Measurements from ENCODE around the gene POLD4.

Gene POLD4

DNA sequence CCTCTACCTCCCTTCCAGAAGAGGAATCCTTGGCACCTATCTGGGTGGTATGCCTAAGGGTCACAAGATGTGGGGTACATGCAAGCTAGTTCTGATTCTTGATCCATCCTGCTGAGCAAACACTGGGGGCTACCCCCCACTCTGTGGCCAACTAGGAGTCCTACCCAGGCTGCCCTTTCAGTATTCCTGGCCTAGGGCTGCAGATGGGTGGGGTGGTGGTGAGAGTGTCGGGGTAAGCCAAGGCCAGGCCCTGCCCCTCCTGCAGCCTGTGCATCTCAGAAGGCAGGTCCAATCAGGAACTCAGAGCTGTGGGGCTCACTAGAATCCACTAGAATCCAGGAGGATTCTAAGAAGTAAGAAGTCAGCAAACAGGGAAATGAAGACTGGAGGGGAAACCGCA is 39.1 kb downstream of the POLD4 start:
- no peak for DNase-seq

DNA sequence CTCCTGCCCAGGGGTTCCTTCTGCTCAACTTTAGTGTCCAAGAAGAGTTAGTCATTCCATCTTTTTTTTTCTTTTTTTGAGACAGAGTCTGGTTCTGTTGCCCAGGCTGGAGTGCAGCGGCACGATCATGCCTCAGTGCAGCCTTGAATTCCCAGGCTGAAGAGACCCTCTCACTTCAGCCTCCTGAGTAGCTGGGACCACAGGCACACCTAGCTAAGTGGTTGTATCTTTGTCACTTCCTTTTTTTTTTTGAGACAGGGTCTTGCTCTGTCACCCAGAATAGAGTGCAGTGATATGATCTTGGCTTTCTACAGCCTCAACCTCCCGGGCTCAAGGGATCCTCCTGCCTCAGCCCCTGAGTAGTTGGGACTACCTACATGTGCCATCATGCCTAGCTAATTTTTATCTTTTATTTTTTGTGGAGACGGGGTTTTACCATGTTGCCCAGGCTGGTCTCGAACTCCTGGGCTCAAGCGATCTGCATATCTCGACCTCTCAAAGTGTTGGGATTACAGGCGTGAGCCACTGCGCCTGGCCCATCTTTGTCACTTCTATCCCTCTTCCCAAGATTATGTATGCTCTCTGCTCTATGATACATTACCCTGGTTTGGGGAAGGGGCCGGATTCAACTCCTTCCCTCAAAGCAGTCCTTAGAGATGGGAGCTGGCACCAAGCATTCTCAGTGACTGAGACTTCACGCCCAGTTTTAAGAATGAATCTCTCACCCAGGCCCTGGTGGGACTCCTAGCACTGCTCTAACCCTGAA is 40.0 kb downstream of the POLD4 start:
- no peak for DNase-seq

DNA sequence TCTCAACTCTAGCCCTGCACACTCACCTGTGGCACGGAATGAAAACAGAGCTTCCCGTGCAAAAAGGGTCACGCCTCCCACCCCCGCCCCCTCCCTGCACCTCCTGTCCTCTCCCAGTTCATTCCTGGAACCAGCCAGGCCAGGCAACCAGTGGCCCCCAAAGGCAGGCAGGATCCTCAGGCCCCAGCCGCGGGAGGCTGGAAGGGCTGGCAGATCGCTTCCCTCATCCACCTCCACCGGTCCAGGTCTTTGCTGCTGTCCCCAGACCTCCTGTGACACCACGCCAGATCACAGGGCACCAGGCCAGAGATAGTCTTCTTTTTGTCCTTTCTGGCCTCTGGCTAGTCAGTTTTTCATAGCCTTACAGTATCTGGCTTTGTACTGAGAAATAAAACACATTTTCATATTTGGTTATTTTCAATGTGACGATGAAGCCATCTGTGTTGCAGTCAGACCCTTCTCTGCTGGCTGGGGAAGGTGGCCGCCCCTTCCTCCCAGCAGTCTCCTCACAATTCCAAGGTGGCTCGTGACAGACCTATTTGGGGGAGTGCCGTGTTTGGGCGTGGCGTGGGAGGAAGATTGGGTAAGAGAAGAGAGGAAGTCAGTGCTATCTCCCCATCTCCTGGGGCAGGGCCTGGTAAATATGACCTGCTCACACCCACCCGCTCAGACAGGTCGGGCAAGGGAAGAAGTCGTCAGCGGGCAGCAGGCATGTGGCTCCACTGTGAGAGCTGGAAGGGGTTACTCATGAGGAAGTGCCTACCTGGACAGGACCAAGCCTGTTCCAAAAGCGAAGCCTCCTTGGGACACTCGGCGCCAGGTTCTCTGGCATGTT is 40.9 kb downstream of the POLD4 start:
- no peak for DNase-seq

DNA sequence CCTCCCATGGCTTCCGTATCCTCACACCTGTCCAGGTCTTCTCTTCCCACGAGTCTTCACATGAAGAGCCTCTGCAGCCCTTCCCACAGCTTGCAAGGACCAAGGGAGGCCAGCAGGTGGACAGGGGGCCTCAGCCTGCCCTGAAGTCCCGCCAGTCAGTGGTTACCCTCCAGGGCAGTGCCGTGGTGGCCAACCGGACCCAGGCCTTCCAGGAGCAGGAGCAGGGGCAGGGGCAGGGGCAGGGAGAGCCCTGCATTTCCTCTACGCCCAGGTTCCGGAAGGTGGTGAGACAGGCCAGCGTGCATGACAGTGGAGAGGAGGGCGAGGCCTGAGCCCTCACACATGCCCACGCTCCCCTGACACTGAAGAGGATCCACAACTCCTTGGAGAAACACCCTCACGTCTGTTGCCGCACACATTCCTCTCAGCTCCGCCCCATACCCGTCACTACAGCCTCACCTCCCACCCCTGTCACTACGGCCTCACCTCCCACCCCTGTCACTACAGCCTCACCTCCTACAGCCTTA is 41.7 kb downstream of the POLD4 start:
- DNase-seq: no peak

GRCh38 chr11:67311051-67311555 is 42.2 kb downstream of the POLD4 start:
- no peak for DNase-seq

DNA sequence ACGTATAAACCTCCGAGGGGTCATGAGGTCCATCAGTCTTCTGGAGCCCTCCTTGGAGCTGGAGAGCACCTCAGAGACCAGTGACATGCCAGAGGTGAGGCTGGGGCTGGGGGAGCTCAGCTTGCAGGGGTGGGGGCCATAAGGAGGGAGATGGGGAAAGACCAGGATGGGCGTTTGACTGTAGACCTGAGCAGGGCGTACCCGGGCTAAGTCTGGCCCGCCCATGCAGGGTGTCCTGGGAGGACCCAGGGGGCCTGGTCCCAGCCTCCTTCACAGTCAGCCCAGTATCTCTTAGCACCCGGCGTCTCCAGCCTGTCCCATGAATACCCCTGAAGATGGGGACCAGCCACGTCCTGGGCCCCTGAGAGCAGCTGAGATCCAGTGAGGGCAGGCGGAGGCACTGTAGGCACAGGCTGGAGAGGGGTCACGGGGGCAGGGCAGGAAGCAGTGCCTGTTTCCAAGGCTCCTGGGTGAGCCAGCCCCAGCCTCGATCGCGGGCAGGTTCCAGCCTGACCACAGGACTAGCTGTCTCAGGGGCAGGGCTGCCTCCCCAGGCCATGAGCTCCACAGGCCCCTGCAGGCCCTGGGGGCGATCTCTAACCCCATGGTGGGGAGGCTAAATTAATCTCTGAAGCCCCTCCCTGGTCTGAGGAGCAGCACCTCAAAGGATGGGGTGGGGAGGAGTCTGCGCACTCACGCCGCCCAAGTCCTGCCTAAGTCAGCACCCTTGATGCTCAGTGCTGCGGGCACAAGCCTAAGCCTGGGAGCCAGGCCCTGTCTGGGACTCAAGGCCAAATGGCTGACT is 42.9 kb downstream of the POLD4 start:
- DNase-seq: no peak

GRCh38 chr11:67309661-67310061 is 43.7 kb downstream of the POLD4 start:
- no peak for DNase-seq

- DNase-seq: no peak
Measured at GRCh38 chr11:67309166-67309565, 44.2 kb downstream of the POLD4 start.

DNA sequence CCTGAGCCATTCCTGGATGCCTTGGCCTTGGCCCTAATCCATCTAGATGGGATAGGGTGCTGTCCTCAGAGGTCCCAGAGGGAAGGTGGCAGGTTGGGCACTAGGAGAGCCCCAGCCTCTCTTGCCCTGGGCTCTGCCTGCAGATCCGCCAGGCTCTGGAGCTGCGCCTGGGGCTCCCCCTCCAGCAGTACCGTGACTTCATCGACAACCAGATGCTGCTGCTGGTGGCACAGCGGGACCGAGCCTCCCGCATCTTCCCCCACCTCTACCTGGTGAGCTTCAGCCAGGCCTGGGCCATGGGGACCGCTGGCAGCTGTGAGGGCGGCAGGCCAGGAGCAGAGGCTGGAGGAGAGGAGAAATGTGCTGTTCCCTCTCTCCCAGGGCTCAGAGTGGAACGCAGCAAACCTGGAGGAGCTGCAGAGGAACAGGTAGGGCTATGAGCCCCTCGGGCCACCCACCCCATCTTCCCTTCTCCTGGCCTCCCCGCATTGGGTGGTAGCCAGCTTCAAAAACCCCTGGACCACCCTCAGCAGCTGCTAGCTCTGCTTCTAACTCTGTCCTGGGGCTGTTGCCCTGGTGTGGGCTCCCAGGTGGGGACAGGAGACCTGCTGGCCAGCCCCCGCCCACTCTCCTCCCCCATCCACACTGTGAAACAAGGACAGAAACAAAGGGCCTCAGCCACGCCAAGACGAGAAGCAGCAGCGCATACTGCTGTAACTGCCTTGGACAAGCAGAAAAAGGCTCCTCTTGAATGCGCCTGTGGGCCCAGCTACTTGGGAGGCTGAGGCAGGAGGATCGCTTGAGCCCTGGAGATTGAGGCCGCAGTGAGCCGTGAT is 45.1 kb downstream of the POLD4 start:
- DNase-seq: no peak

DNA sequence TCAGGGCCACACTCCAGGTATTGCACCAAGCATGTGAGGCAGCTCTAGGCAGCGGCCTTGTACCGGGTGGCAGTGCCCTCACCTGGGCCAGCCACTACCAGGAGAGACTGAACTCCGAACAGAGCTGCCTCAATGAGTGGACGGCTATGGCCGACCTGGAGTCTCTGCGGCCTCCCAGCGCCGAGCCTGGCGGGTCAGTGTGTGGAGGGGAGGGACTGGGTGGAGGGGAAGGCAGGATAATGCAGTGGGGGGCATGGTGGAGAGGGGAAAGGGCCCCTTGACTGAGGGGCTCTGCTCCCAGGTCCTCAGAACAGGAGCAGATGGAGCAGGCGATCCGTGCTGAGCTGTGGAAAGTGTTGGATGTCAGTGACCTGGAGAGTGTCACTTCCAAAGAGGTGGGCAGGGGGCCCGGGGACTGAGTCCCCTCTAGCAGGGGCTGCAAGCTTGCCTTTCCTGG is 45.8 kb downstream of the POLD4 start:
- no peak for DNase-seq

- no peak for DNase-seq
Measured at GRCh38 chr11:67306769-67307544, 46.4 kb downstream of the POLD4 start.

DNA sequence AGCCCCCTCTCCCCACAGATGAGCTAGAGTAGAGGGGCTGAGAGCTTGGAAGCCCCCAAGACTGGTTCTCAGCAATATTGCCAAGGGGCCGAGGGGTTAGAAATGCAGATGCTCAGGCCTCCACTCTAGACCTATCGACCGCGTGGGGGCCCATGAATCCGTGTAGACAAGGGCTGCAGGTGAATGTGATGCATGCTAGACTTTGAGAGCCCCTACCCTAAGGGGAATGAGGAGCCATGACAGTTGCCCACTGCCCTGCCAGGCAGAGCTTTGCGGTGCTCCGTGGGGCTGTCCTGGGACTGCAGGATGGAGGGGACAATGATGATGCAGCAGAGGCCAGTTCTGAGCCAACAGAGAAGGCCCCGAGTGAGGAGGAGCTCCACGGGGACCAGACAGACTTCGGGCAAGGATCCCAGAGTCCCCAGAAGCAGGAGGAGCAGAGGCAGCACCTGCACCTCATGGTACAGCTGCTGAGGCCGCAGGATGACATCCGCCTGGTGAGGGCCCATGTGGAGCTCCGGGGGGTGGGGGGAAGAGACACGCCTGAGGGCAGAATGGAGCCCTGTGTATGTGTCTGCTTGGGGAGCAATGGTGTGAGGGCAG is 48.7 kb downstream of the POLD4 start:
- DNase-seq: no peak

- no peak for DNase-seq
Measured at GRCh38 chr11:67303835-67304411, 49.4 kb downstream of the POLD4 start.

GRCh38 chr11:67303132-67303834 is 50.1 kb downstream of the POLD4 start, which contains the start of gene SSH3:
TSS of gene SSH3 (plus strand) at chr11:67303530. CDS start at chr11:67303626, 96 bp downstream.
- DNase-seq: no peak

DNA sequence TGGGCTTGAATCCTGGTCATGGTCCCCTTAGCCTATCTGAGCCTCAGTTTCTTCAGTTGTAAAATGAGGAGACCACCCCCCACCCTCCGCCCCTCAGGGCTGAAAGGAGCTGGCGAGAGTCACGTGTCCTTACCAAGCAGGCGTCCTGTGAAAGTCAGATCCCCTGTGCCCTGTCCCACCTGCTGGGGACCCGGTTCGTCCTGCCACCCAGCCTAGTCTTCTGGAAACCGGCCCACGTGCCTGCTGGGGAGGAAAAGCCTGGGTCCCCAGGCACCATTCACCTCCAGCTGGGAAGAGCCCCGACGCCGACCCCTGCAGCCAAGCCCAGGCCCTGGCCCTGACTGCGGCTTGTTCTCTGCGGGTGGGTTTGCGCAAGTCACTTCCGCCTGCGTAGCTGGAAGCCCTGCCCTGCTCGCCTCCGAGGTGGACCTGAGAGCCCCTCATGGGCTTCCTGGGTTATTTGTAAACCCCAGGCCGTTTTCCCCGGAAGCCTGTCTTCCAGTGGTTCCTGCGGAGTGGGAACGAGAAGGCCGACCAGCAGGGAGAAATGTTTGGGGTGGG is 50.7 kb downstream of the POLD4 start:
- no peak for DNase-seq

DNA sequence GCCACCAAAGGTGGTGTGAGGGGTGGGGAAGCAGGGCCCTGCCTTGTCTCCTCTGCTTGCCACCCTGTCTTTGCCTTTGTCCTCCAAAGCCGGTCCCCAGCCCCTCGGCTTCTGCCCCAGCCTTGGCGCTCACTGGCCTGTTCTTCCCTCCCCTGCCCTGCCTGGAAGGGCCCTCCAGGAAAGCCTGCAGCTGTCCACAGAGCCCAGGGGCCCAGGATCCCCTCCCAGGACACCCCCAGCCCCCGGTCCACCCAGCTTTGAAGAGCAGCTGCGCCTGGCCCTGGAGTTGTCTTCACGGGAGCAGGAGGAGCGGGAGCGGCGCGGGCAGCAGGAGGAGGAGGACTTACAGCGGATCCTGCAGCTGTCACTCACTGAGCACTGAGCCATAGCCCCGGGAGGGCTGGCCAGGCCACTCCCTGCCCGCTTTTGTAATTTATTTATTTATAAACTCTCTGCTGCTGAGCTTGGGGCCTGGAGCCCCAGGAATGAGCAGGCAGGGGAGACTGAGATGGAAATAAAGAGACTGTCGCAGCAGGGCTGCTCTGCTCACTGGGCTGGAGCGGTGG is 51.3 kb downstream of the POLD4 start:
- no peak for DNase-seq

DNA sequence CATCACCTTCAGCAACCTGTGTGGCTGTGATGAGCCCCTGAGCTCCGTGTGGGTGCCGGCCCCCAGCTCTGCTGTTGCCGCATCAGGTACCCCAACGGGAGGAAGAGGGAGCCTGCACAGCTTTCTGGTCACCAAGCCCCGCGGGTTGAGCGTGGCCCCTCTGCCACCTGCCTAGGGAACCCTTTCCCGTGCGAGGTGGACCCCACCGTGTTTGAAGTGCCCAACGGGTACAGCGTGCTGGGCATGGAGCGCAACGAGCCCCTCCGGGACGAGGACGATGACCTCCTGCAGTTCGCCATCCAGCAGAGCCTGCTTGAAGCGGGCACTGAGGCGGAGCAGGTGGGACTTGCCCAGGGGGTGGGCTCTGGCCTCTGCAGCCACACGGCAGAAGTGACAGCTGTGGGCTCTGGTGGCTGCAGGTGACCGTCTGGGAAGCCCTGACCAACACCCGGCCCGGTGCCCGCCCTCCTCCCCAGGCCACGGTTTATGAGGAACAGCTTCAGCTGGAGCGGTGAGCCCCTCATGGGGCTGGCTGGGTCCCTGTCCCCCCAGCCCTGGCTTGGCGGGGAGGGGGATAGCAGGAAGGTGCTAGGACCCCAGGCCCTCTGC is 51.9 kb downstream of the POLD4 start:
- no peak for DNase-seq
